Activated naive CD4-positive, alpha-beta T cell treated with anti-CD3 and anti-CD28 coated beads for 36 hours (primary cell): ENCODE results near the gene ERP29. TPM values are rescaled to one million over a fixed set of nuclear protein-coding genes. Genes with fewer than 3 reads are reported as not detected.
"Not testable (repeated sequence)": the region's sequence is repeated elsewhere in the genome, so short reads cannot be mapped to it uniquely, and the experiment has no call there.

Experiments used
- CTCF ChIA-PET: fragments of 350-600 bp; sonication (Branson Sonifier 250); formaldehyde crosslinking; loops from one replicate; lab custom pipeline; 2021; ENCODE audit warnings: antibody characterized with exemption; lab: Charles Lee
- DNase-seq: peaks from one replicate; pipeline ENCODE4 v3.0.0-alpha.2; 2020
- H3K27ac Mint-ChIP-seq: one replicate; pipeline ENCODE4 v1.8.0; 2021; ENCODE audit warnings: mild to moderate bottlenecking, mixed read lengths
- H3K27me3 Mint-ChIP-seq: one replicate; pipeline ENCODE4 v1.8.0; 2021; ENCODE audit warnings: low read depth, mixed read lengths
- H3K36me3 Mint-ChIP-seq: one replicate; pipeline ENCODE4 v1.8.0; 2021; ENCODE audit warnings: low read depth, mixed read lengths
- H3K4me1 Mint-ChIP-seq: one replicate; pipeline ENCODE4 v1.8.0; 2021; ENCODE audit warnings: low read depth, mixed read lengths
- H3K4me3 Mint-ChIP-seq: one replicate; pipeline ENCODE4 v1.8.0; 2021; ENCODE audit warnings: mild to moderate bottlenecking, moderate library complexity, mixed read lengths
- H3K9me3 Mint-ChIP-seq: one replicate; pipeline ENCODE4 v1.8.0; 2021; ENCODE audit warnings: mixed read lengths
- intact Hi-C: fragments of 100-400 bp; cut with micrococcal nuclease; formaldehyde crosslinking; loops from one replicate; pipeline ENCODE4 v1.15.1; 2023
- total RNA-seq, 2 experiments: library from RNA; stranded (reverse); gene quantifications; one replicate each; pipeline ENCODE4 v1.2.3, GENCODE V29; 2021

Gene ERP29
- total RNA-seq, 2 experiments from 2014 or later: 101 to 107 TPM

DNA sequence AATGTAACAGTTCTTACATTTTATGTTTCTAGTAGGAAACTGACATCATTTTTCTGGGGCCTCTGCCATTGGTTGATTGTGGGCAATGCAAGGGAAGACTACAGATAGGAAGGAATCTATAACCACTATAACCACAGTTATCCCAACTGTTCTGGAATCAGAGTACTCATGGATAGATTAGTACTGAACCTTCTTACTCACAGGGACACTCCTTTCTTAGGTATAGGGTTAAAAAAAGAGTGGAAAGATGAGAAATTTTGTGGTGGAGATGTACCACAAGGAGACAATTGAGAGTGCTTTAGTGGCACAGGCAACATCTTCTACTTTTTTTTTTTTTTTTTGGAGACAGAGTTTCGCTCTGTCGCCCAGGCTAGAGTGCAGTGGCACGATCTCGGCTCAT is 21.3 kb upstream of the ERP29 start:
- H3K4me1 Mint-ChIP-seq: peaks cover 50% of the 10 kb centered on the region
- H3K27me3 Mint-ChIP-seq: no peaks in the 10 kb centered on the region
- no peak overlapping the region for H3K4me3 Mint-ChIP-seq
- CTCF ChIA-PET: interaction anchor here (0.6 to 0.9 kb wide), 2 partner anchors 13 to 22 kb away, joined by 3 to 4 read pairs; no protein-coding TSS in a partner anchor
- intact Hi-C loops: loop anchor here (1.0 to 5.0 kb wide), 4 partner anchors 9 to 150 kb away; partner anchors contain the start of gene MAPKAPK5
- no peak for DNase-seq
- no peaks in the 10 kb centered on the region for H3K9me3 Mint-ChIP-seq
- no peak overlapping the region for H3K27ac Mint-ChIP-seq
- peaks cover 2% of the 10 kb centered on the region for H3K36me3 Mint-ChIP-seq

DNA sequence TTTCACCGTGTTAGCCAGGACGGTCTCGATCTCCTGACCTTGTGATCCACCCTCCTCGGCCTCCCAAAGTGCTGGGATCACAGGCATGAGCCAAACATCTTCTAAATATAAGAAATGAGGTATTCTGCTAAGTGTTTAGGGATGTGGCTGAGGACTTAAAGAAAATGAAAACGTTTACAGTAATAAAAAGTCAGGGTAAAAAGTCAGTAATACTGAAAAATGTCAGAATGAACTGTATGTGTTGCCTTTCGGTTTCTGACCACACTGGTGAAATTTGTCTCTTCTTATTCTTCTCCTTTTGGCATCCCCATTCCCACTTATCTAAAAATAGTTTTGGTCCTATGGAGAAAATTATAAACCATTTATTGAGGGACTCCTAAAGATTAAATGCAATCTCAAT is 20.8 kb upstream of the ERP29 start:
- Mint-ChIP-seq H3K4me1 (peaks cover 52% of the 10 kb centered on the region), H3K4me3 (no peak overlapping the region), H3K27ac (peak overlapping the region; percentile 47), H3K27me3 (no peaks in the 10 kb centered on the region), H3K9me3 (no peaks in the 10 kb centered on the region), H3K36me3 (peaks cover 2% of the 10 kb centered on the region)
- DNase-seq: no peak
- CTCF ChIA-PET: interaction anchor here (0.9 kb wide), 1 partner anchor 22 kb away, joined by 4 read pairs; no protein-coding TSS in a partner anchor
- intact Hi-C loops: loop anchor here (1.0 to 5.0 kb wide), 4 partner anchors 9 to 150 kb away; partner anchors contain the start of gene MAPKAPK5

DNA sequence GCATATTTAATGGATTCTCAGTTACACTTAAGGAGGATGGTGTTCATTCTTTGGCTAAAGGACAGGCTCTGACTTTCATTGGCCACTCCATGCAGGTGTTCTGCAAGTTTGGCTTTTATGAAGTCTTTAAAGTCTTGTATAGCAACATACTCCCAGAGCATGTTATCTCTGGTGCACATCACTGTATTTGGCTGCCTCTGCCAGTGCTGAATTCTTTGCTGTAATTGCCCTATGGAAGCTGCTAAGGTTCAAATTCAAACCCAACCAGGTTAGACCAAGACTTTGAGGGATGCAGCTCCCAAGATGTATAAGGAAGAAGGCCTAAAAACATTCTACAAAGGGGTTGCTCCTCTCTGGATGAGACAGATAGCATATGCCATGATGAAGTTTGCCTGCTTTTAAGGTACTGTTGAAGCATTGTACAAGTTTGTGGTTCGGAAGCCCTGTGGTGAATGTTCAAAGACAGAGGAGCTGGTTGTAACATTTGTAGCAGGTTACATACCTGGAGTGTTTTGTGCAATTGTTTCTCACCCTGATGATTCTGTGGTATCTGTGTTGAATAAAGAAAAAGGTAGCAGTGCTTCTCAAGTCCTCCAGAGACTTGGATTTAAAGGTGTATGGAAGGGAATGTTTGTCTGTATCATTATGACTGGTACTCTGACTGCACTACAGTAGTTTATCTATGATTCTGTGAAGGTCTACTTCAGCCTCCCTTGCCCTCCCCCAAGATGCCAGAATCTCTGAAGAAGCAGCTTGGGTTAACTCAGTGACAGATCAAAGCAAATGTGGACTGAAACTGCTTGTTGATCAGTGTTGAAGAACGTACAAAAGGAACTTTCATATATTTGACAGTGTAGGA is 19.7 kb upstream of the ERP29 start:
- DNase-seq: peak; percentile 42
- no peaks in the 10 kb centered on the region for H3K27me3 Mint-ChIP-seq
- H3K9me3 Mint-ChIP-seq: no peaks in the 10 kb centered on the region
- H3K4me3 Mint-ChIP-seq: peak overlapping the region; percentile 72
- H3K36me3 Mint-ChIP-seq: peaks cover 2% of the 10 kb centered on the region
- peak overlapping the region; percentile 31 for H3K27ac Mint-ChIP-seq
- peaks cover 60% of the 10 kb centered on the region for H3K4me1 Mint-ChIP-seq
- CTCF ChIA-PET: interaction anchor here (0.9 to 1.0 kb wide), 2 partner anchors 21 to 49 kb away, joined by 4 to 5 read pairs; no protein-coding TSS in a partner anchor
- intact Hi-C loops: loop anchor here (1.0 to 5.0 kb wide), 4 partner anchors 20 to 151 kb away; partner anchors contain the start of genes ERP29, MAPKAPK5 and TMEM116

DNA sequence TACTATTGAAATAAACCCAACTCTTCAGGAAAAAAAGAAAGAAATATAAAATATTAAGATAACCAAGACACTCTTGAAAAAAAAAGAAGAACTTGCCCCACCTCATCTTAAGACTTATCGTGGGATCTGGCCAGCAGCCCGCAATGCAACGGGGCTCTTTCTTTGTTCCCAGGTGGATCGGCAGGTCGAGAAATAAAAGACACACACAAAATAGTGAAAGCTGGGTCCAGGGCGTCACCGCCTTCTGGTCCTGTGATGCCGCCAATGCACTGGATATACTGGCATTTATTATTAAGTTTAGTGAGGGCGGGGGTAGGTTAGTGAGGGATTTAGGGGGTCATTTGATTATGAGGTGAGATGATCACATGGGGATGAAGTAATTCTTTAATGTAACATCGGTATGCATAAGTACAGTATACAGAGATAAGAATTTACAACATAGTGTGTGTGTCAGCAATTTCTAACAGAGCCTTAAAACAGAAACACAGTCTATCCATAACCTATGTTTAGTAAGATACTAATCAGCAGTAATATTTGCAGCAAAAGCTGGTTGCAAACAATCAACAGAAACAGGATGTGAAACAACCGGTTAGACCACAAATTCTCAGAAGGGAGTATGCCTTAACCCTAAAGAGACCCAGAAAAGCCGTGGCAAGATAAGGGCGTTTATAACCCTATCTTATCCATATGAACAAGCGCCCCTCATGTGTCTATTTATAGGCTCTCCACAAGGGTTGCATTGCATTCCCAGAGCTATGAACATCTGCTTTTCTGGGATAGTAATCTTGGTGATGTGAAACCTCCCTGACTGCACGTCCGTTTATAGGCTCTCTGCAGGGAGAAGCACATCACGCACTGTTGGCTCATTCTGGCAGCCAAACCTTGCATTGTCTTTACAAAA is 18.8 kb upstream of the ERP29 start:
- CTCF ChIA-PET: interaction anchor here (0.7 to 1.0 kb wide), 3 partner anchors 20 to 50 kb away, joined by 3 to 5 read pairs (median 4); no protein-coding TSS in a partner anchor
- intact Hi-C loops: loop anchor here (5.0 kb wide), 3 partner anchors 47 to 152 kb away; partner anchors contain the start of gene MAPKAPK5
- peak; percentile 28 for DNase-seq
- peak overlapping the region; percentile 72 for H3K4me3 Mint-ChIP-seq
- H3K4me1 Mint-ChIP-seq: peaks cover 62% of the 10 kb centered on the region
- H3K27ac Mint-ChIP-seq, H3K9me3 Mint-ChIP-seq, H3K36me3 Mint-ChIP-seq, H3K27me3 Mint-ChIP-seq: not testable (repeated sequence)

DNA sequence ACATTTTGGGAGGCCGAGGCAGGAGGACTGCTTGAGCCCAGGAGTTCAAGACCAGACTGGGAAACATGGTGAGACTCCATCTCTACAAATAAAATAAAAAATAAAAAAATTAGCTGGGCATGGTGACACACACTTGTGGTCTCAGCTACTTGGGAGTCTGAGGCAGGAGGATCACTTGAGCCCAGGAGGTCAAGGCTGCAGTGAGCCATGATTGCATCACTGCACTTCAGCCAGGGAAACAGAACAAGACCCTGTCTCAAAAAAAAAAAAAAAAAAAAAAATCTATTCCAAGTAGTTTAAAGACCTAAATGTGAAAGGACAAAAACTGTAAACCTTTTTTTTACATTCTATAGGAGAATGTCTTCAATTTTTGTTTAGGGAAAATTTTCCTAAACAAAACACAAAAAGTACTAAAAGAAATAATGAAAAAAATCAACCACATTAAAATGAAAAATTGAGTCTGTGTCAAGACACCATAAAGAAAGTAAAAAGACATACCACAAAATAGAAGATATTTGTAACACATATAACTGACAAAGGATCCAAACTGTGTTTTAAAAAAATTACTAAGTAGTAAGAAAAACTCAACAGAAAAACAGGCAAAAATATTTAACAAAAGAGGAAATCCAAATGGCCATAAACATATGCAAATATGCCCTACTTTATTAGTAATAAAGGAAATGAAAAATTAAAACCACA is 17.3 kb upstream of the ERP29 start:
- no peak overlapping the region for H3K4me3 Mint-ChIP-seq
- H3K27ac Mint-ChIP-seq: no peak overlapping the region

DNA sequence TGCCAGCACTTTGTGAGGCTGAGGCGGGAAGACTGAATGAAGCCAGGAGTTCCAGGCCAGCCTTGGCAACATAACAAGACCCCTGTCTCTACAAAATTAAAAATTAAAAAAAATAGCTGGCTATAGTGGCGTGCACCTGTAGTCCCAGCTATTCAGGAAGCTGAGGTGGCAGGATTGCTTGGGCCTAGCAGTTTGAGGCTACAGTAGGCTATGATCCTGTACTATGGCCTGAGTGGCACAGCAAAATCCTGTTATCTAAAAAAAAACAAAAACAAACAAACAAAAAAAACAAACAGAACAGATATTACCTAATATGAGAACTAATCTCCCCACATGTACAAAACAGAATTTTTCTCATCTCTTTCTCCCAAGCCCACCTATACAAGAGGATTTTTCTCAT is 15.9 kb upstream of the ERP29 start:
- CTCF ChIA-PET: no interaction called here
- intact Hi-C loops: no loop called here
- H3K4me3 Mint-ChIP-seq: no peak overlapping the region
- H3K27ac Mint-ChIP-seq: no peak overlapping the region
- no peaks in the 10 kb centered on the region for H3K9me3 Mint-ChIP-seq
- peaks cover 76% of the 10 kb centered on the region for H3K4me1 Mint-ChIP-seq
- no peak for DNase-seq
- H3K27me3 Mint-ChIP-seq: no peaks in the 10 kb centered on the region
- H3K36me3 Mint-ChIP-seq: no peaks in the 10 kb centered on the region

More for the DNA sequence above, 17.3 kb upstream of the ERP29 start:
- Mint-ChIP-seq H3K4me1 (peaks cover 73% of the 10 kb centered on the region), H3K36me3 (peaks cover 2% of the 10 kb centered on the region), H3K9me3 (no peaks in the 10 kb centered on the region), H3K27me3 (no peaks in the 10 kb centered on the region)
- CTCF ChIA-PET: no interaction called here
- intact Hi-C loops: no loop called here
- no peak for DNase-seq

DNA sequence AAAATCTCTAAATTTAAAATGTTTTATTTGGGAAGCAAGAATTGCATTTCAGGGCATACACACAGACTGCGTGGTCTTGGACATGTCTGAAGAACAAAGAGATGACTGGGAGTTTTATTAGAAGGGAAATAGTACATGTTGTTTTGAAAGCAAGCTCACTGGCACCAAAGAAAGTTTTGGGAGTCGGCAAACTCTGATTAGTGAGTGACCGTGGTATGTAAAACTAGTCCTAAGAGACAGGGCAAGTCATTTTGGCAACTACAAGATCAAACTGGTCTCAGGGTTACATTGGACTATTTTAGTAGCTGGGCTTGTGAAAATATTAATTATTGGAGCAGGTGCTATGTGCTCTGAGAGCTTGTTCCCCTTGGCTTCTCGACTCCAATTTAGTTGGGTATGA is 15.2 kb upstream of the ERP29 start:
- H3K9me3 Mint-ChIP-seq: no peaks in the 10 kb centered on the region
- CTCF ChIA-PET: interaction anchor here (1.7 kb wide), 1 partner anchor 12 kb away, joined by 4 read pairs; no protein-coding TSS in a partner anchor
- H3K27me3 Mint-ChIP-seq: no peaks in the 10 kb centered on the region
- H3K36me3 Mint-ChIP-seq: no peaks in the 10 kb centered on the region
- no peak for DNase-seq
- no peak overlapping the region for H3K27ac Mint-ChIP-seq
- intact Hi-C loops: no loop called here
- H3K4me3 Mint-ChIP-seq: no peak overlapping the region
- peaks cover 76% of the 10 kb centered on the region for H3K4me1 Mint-ChIP-seq

DNA sequence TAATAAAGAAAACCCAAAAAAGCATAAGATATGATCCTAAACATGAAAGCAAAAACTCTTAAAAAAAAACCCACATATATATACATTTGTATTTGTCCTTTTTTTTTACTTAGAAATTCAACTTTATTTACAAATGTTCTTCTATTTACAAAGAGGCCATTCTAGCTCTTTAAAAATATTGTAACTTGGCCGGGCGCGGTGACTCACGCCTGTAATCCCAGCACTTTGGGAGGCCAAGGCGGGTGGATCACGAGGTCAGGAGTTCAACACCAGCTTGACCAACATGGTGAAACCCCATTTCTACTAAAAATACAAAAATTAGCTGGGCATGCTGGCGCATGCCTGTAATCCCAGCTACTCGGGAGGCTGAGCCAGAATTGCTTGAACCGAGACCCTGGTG is 14.1 kb upstream of the ERP29 start:
- H3K9me3 Mint-ChIP-seq, H3K4me3 Mint-ChIP-seq, H3K27me3 Mint-ChIP-seq, DNase-seq, H3K36me3 Mint-ChIP-seq, intact Hi-C loops: not testable (repeated sequence)
- CTCF ChIA-PET: interaction anchor here (1.7 kb wide), 1 partner anchor 11 kb away, joined by 4 read pairs; no protein-coding TSS in a partner anchor
- H3K4me1 Mint-ChIP-seq: peaks cover 67% of the 10 kb centered on the region
- peak overlapping the region; percentile 14 for H3K27ac Mint-ChIP-seq

DNA sequence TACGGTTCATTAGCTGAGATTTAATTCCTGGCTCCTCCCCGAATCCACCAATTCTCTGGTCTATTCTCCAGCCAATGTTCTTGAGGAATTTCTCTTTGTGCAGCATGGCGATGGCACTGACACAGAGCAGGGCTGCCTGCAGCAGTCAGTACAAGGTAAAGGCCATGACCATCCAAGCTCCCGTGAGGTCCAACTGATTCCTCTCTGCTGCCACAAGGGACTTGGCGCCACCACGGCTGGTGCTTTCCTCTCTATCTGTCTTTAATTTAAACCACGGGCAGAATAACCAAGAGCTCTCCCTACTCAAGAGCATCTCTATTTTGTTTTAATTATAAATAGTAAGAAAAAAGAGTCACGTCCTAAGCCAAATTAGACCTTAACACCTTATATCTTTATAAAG is 12.4 kb upstream of the ERP29 start:
- no peaks in the 10 kb centered on the region for H3K36me3 Mint-ChIP-seq
- DNase-seq: no peak
- no peaks in the 10 kb centered on the region for H3K27me3 Mint-ChIP-seq
- no peaks in the 10 kb centered on the region for H3K9me3 Mint-ChIP-seq
- CTCF ChIA-PET: interaction anchor here (1.1 to 2.0 kb wide), 3 partner anchors 14 to 58 kb away, joined by 3 to 10 read pairs (median 3); no protein-coding TSS in a partner anchor
- peak overlapping the region; percentile 14 for H3K4me3 Mint-ChIP-seq
- intact Hi-C loops: loop anchor here (1.0 to 2.0 kb wide), 2 partner anchors 9 to 14 kb away; no protein-coding TSS in a partner anchor
- peaks cover 64% of the 10 kb centered on the region for H3K4me1 Mint-ChIP-seq
- H3K27ac Mint-ChIP-seq: peak overlapping the region; percentile 80

DNA sequence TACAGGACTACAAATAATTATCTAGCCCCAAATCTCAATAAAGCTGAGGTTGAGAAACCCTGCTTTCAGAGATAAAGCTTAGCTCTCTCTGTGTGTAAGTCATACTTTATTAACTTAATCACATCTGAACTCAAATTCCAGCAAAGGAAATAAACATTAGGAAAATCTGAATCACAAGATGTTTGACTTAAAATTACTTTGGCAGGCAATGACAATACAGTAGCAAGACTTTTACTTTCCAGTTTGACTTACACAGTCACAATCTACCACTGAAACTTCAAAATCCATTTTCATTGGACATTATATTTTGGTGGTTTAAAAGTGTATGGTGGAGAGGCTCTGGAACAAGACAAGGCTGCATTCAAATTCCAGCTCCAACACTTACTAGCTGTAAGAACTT is 11.7 kb upstream of the ERP29 start:
- Mint-ChIP-seq H3K9me3 (no peaks in the 10 kb centered on the region), H3K4me1 (peaks cover 64% of the 10 kb centered on the region), H3K4me3 (peak overlapping the region; percentile 40), H3K27ac (peak overlapping the region; percentile 80), H3K36me3 (no peaks in the 10 kb centered on the region), H3K27me3 (no peaks in the 10 kb centered on the region)
- DNase-seq: no peak
- intact Hi-C loops: loop anchor here (1.0 to 2.0 kb wide), 2 partner anchors 9 to 13 kb away; no protein-coding TSS in a partner anchor
- CTCF ChIA-PET: interaction anchor here (0.6 to 3.3 kb wide), 6 partner anchors 11 to 415 kb away, joined by 3 to 12 read pairs (median 5); partner anchors contain the start of gene TMEM116

DNA sequence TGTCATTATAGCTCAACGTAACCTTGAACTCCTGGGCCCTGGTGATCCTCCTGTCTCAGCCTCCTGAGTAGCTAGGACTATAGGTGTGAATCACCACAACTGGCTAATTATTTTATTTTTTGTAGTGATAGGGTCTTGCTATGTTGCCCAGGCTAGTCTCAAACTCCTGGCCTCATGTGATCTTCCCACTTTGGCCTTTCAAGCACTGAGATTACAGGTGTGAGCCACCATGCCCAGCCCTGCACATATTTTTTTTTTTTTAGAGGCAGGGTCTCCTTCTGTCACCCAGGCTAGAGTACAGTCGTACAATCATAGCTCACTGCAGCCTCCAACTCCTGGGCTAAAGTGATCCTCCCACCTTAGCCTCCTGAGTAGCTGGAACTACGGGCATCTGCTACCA is 9.2 kb upstream of the ERP29 start:
- Mint-ChIP-seq H3K4me3 (no peak overlapping the region), H3K4me1 (peaks cover 57% of the 10 kb centered on the region), H3K36me3 (no peaks in the 10 kb centered on the region), H3K27ac (no peak overlapping the region), H3K9me3 (no peaks in the 10 kb centered on the region), H3K27me3 (no peaks in the 10 kb centered on the region)
- intact Hi-C loops: no loop called here
- DNase-seq: no peak
- CTCF ChIA-PET: interaction anchor here (0.7 to 3.3 kb wide), 4 partner anchors 10 to 89 kb away, joined by 3 to 12 read pairs (median 4); no protein-coding TSS in a partner anchor
